Measurements from ENCODE around the gene SEC23IP.

The SEC23IP gene

DNA sequence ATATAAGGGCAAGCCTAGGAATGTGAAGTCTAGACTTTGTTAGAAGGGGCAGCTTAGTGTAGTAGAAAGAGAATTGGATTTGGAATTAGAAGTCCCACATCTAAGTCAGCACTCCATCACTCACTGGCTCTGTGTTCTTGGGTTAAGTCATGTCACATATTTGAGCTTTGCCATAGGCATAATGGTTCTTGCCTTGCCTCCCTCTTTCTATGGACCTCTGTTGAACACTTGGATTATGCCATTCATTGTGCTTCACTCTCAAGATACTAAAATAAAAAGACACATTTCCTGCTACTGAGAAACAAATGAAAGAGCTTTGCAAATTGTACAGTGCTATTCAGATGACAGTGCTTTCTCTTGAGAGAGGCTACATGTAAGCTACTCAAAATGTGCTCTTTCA lies 35.9 kb downstream of the SEC23IP start:
- TF ChIP-seq, protein P1, sequence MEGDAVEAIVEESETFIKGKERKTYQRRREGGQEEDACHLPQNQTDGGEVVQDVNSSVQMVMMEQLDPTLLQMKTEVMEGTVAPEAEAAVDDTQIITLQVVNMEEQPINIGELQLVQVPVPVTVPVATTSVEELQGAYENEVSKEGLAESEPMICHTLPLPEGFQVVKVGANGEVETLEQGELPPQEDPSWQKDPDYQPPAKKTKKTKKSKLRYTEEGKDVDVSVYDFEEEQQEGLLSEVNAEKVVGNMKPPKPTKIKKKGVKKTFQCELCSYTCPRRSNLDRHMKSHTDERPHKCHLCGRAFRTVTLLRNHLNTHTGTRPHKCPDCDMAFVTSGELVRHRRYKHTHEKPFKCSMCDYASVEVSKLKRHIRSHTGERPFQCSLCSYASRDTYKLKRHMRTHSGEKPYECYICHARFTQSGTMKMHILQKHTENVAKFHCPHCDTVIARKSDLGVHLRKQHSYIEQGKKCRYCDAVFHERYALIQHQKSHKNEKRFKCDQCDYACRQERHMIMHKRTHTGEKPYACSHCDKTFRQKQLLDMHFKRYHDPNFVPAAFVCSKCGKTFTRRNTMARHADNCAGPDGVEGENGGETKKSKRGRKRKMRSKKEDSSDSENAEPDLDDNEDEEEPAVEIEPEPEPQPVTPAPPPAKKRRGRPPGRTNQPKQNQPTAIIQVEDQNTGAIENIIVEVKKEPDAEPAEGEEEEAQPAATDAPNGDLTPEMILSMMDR (IDR thresholded peaks at IDR 0.05; ENCODE audit: borderline replicate concordance, control extremely low read depth, extremely low read depth, insufficient read depth, missing control alignments) = no peak
- in situ Hi-C loops (cut with MboI; ENCODE audit: low sequenced_read_pairs, unreplicated experiment) = no loop called here
- DNase-seq (ENCODE audit: low spot score) = no peak

DNA sequence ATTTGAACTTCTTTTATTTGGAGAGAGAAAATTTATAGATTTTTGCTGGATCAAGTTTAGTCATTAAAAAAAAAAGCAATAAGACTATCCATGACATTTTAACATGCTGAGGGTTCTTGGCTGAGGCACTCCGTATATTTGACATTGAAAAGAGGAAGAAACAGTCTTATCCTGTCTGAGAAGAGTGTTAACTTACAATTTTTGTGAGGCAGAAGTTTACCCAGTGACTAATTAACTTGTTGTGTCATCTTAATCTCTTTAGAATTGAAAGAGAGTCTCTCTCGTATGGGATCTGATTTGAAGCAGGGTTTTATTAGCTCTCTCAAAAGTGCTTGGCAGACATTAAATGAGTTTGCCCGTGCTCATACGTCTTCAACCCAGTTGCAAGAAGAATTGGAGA lies 39.3 kb downstream of the SEC23IP start:
- no peak for DNase-seq (ENCODE audit: low spot score)
- in situ Hi-C loops (cut with MboI; ENCODE audit: low sequenced_read_pairs, unreplicated experiment) = no loop called here
- TF ChIP-seq, protein P1 (IDR thresholded peaks at IDR 0.05; ENCODE audit: borderline replicate concordance, control extremely low read depth, extremely low read depth, insufficient read depth, missing control alignments) = no peak

- TF ChIP-seq, protein P1 (IDR thresholded peaks at IDR 0.05; ENCODE audit: borderline replicate concordance, control extremely low read depth, extremely low read depth, insufficient read depth, missing control alignments) = no peak
- DNase-seq (ENCODE audit: low spot score) = no peak
- in situ Hi-C loops (cut with MboI; ENCODE audit: low sequenced_read_pairs, unreplicated experiment) = no loop called here
Measured at GRCh38 chr10:119932631-119933030, 40.1 kb downstream of the SEC23IP start.

GRCh38 chr10:119933179-119933578 lies 40.6 kb downstream of the SEC23IP start:
- in situ Hi-C loops (cut with MboI; ENCODE audit: low sequenced_read_pairs, unreplicated experiment) = no loop called here
- no peak for DNase-seq (ENCODE audit: low spot score)
- TF ChIP-seq, protein P1 (IDR thresholded peaks at IDR 0.05; ENCODE audit: borderline replicate concordance, control extremely low read depth, extremely low read depth, insufficient read depth, missing control alignments) = no peak

- in situ Hi-C loops (cut with MboI; ENCODE audit: low sequenced_read_pairs, unreplicated experiment) = no loop called here
- TF ChIP-seq, protein P1 (IDR thresholded peaks at IDR 0.05; ENCODE audit: borderline replicate concordance, control extremely low read depth, extremely low read depth, insufficient read depth, missing control alignments) = no peak
- no peak for DNase-seq (ENCODE audit: low spot score)
Measured at GRCh38 chr10:119940487-119940886, 48.0 kb downstream of the SEC23IP start.

GRCh38 chr10:119942973-119943372 lies 50.4 kb downstream of the SEC23IP start:
- TF ChIP-seq, protein P1 (IDR thresholded peaks at IDR 0.05; ENCODE audit: borderline replicate concordance, control extremely low read depth, extremely low read depth, insufficient read depth, missing control alignments) = no peak
- in situ Hi-C loops (cut with MboI; ENCODE audit: low sequenced_read_pairs, unreplicated experiment) = no loop called here
- DNase-seq (ENCODE audit: low spot score) = no peak

DNA sequence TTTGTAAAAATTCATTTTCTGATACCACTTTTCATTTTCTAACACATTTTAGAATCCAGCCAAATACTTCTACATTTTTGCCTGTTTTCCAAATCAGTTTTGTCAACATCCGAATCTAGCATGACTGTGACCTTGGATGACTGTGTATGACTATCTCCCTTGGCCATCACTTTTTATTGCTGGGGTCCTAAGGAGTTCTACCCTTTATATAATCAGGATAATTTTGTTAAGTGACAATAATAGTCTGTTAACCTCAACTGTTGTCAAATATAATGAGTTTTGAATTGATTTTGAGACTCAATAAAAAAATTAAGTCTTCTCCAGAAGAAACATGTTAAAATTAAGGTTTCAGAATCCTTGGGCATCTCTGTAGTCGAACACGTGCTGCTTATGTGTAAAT lies 53.3 kb downstream of the SEC23IP start:
- in situ Hi-C loops (cut with MboI; ENCODE audit: low sequenced_read_pairs, unreplicated experiment) = no loop called here
- DNase-seq (ENCODE audit: low spot score) = no peak

More for the DNA sequence above, 53.3 kb downstream of the SEC23IP start:
- TF ChIP-seq, protein P1 (IDR thresholded peaks at IDR 0.05; ENCODE audit: borderline replicate concordance, control extremely low read depth, extremely low read depth, insufficient read depth, missing control alignments) = no peak

Measured in GM13976 (cell line).